ENCODE data around the gene FGGY.

Gene FGGY

GRCh38 chr1:59477286-59477685 lies 180.4 kb downstream of the FGGY start:
- Histone ChIP-seq H3K9ac (ENCODE audit: low read depth, low read length) (no peak overlapping the region), H3K27ac (ENCODE audit: low read depth, low read length) (no peak overlapping the region), H3K4me1 (ENCODE audit: insufficient read depth, low read length) (no peaks in the 10 kb centered on the region), H3K27me3 (ENCODE audit: insufficient read depth, low read length) (no peaks in the 10 kb centered on the region), H3K4me3 (ENCODE audit: low read length) (no peak overlapping the region), H3K9me3 (ENCODE audit: insufficient read depth, low read depth, low read length) (no peaks in the 10 kb centered on the region), H3K36me3 (ENCODE audit: insufficient read depth, low read length) (no peaks in the 10 kb centered on the region)
- 98% methylated on average over 6 of the region's 6 CpGs for WGBS

GRCh38 chr1:59477867-59478266 lies 181.0 kb downstream of the FGGY start:
- H3K4me3 ChIP-seq (ENCODE audit: low read length) = no peak overlapping the region
- H3K9me3 ChIP-seq (ENCODE audit: insufficient read depth, low read depth, low read length) = no peaks in the 10 kb centered on the region
- H3K36me3 ChIP-seq (ENCODE audit: insufficient read depth, low read length) = no peaks in the 10 kb centered on the region
- H3K27ac ChIP-seq (ENCODE audit: low read depth, low read length) = no peak overlapping the region
- no peaks in the 10 kb centered on the region for H3K4me1 ChIP-seq (ENCODE audit: insufficient read depth, low read length)
- no peaks in the 10 kb centered on the region for H3K27me3 ChIP-seq (ENCODE audit: insufficient read depth, low read length)
- no peak overlapping the region for H3K9ac ChIP-seq (ENCODE audit: low read depth, low read length)
- 100% methylated on average over 3 of the region's 4 CpGs for WGBS

GRCh38 chr1:59478822-59479221 lies 181.9 kb downstream of the FGGY start:
- no peaks in the 10 kb centered on the region for H3K4me1 ChIP-seq (ENCODE audit: insufficient read depth, low read length)
- no peak overlapping the region for H3K4me3 ChIP-seq (ENCODE audit: low read length)
- WGBS = 94% methylated on average over 2 of the region's 2 CpGs
- H3K27me3 ChIP-seq (ENCODE audit: insufficient read depth, low read length) = no peaks in the 10 kb centered on the region
- no peaks in the 10 kb centered on the region for H3K9me3 ChIP-seq (ENCODE audit: insufficient read depth, low read depth, low read length)
- H3K36me3 ChIP-seq (ENCODE audit: insufficient read depth, low read length) = no peaks in the 10 kb centered on the region
- H3K9ac ChIP-seq (ENCODE audit: low read depth, low read length) = no peak overlapping the region
- H3K27ac ChIP-seq (ENCODE audit: low read depth, low read length) = no peak overlapping the region

- no peaks in the 10 kb centered on the region for H3K9me3 ChIP-seq (ENCODE audit: insufficient read depth, low read depth, low read length)
- no peak overlapping the region for H3K4me3 ChIP-seq (ENCODE audit: low read length)
- H3K27ac ChIP-seq (ENCODE audit: low read depth, low read length) = no peak overlapping the region
- no peaks in the 10 kb centered on the region for H3K4me1 ChIP-seq (ENCODE audit: insufficient read depth, low read length)
- no peaks in the 10 kb centered on the region for H3K27me3 ChIP-seq (ENCODE audit: insufficient read depth, low read length)
- H3K9ac ChIP-seq (ENCODE audit: low read depth, low read length) = no peak overlapping the region
- H3K36me3 ChIP-seq (ENCODE audit: insufficient read depth, low read length) = no peaks in the 10 kb centered on the region
- 91% methylated on average over 7 of the region's 7 CpGs for WGBS
These were observed 183.4 kb downstream of the FGGY start for GRCh38 chr1:59480188-59480888.

GRCh38 chr1:59481881-59482505 lies 185.1 kb downstream of the FGGY start:
- Histone ChIP-seq H3K9me3 (ENCODE audit: insufficient read depth, low read depth, low read length) (no peaks in the 10 kb centered on the region), H3K4me3 (ENCODE audit: low read length) (no peak overlapping the region), H3K27ac (ENCODE audit: low read depth, low read length) (no peak overlapping the region), H3K36me3 (ENCODE audit: insufficient read depth, low read length) (no peaks in the 10 kb centered on the region), H3K27me3 (ENCODE audit: insufficient read depth, low read length) (no peaks in the 10 kb centered on the region), H3K9ac (ENCODE audit: low read depth, low read length) (no peak overlapping the region), H3K4me1 (ENCODE audit: insufficient read depth, low read length) (no peaks in the 10 kb centered on the region)
- 89% methylated on average over 2 of the region's 3 CpGs for WGBS

- no peaks in the 10 kb centered on the region for H3K36me3 ChIP-seq (ENCODE audit: insufficient read depth, low read length)
- H3K27ac ChIP-seq (ENCODE audit: low read depth, low read length) = no peak overlapping the region
- no peaks in the 10 kb centered on the region for H3K27me3 ChIP-seq (ENCODE audit: insufficient read depth, low read length)
- H3K9ac ChIP-seq (ENCODE audit: low read depth, low read length) = no peak overlapping the region
- 96% methylated on average over 1 of the region's 1 CpG for WGBS
- no peak overlapping the region for H3K4me3 ChIP-seq (ENCODE audit: low read length)
- no peaks in the 10 kb centered on the region for H3K9me3 ChIP-seq (ENCODE audit: insufficient read depth, low read depth, low read length)
- H3K4me1 ChIP-seq (ENCODE audit: insufficient read depth, low read length) = no peaks in the 10 kb centered on the region; the same call in 1 of the 2 replicates
These were observed 186.1 kb downstream of the FGGY start for GRCh38 chr1:59482986-59483385.

GRCh38 chr1:59484096-59484495 lies 187.2 kb downstream of the FGGY start:
- Histone ChIP-seq H3K36me3 (ENCODE audit: insufficient read depth, low read length) (no peaks in the 10 kb centered on the region), H3K9me3 (ENCODE audit: insufficient read depth, low read depth, low read length) (no peaks in the 10 kb centered on the region), H3K4me3 (ENCODE audit: low read length) (no peak overlapping the region), H3K27ac (ENCODE audit: low read depth, low read length) (no peak overlapping the region), H3K4me1 (ENCODE audit: insufficient read depth, low read length) (no peaks in the 10 kb centered on the region; the same call in 1 of the 2 replicates), H3K27me3 (ENCODE audit: insufficient read depth, low read length) (no peaks in the 10 kb centered on the region), H3K9ac (ENCODE audit: low read depth, low read length) (no peak overlapping the region)
- 93% methylated on average over 1 of the region's 1 CpG for WGBS

GRCh38 chr1:59485171-59485570 lies 188.3 kb downstream of the FGGY start:
- Histone ChIP-seq H3K9me3 (ENCODE audit: insufficient read depth, low read depth, low read length) (no peaks in the 10 kb centered on the region), H3K4me1 (ENCODE audit: insufficient read depth, low read length) (no peaks in the 10 kb centered on the region; the same call in 1 of the 2 replicates), H3K27me3 (ENCODE audit: insufficient read depth, low read length) (no peaks in the 10 kb centered on the region), H3K4me3 (ENCODE audit: low read length) (no peak overlapping the region), H3K9ac (ENCODE audit: low read depth, low read length) (no peak overlapping the region), H3K27ac (ENCODE audit: low read depth, low read length) (no peak overlapping the region), H3K36me3 (ENCODE audit: insufficient read depth, low read length) (no peaks in the 10 kb centered on the region)
- WGBS = 68% methylated on average over 2 of the region's 2 CpGs

GRCh38 chr1:59485949-59486348 lies 189.1 kb downstream of the FGGY start:
- H3K4me1 ChIP-seq (ENCODE audit: insufficient read depth, low read length) = no peaks in the 10 kb centered on the region; the same call in 1 of the 2 replicates
- H3K9ac ChIP-seq (ENCODE audit: low read depth, low read length) = no peak overlapping the region
- no peaks in the 10 kb centered on the region for H3K36me3 ChIP-seq (ENCODE audit: insufficient read depth, low read length)
- no peak overlapping the region for H3K4me3 ChIP-seq (ENCODE audit: low read length)
- no peaks in the 10 kb centered on the region for H3K27me3 ChIP-seq (ENCODE audit: insufficient read depth, low read length)
- H3K27ac ChIP-seq (ENCODE audit: low read depth, low read length) = no peak overlapping the region
- no peaks in the 10 kb centered on the region for H3K9me3 ChIP-seq (ENCODE audit: insufficient read depth, low read depth, low read length)
- WGBS = 93% methylated on average over 2 of the region's 2 CpGs

GRCh38 chr1:59486615-59487014 lies 189.7 kb downstream of the FGGY start:
- no peaks in the 10 kb centered on the region for H3K36me3 ChIP-seq (ENCODE audit: insufficient read depth, low read length)
- H3K27me3 ChIP-seq (ENCODE audit: insufficient read depth, low read length) = no peaks in the 10 kb centered on the region
- no peak overlapping the region for H3K9ac ChIP-seq (ENCODE audit: low read depth, low read length)
- no peak overlapping the region for H3K27ac ChIP-seq (ENCODE audit: low read depth, low read length)
- H3K9me3 ChIP-seq (ENCODE audit: insufficient read depth, low read depth, low read length) = no peaks in the 10 kb centered on the region
- H3K4me3 ChIP-seq (ENCODE audit: low read length) = no peak overlapping the region
- 100% methylated on average over 2 of the region's 2 CpGs for WGBS
- H3K4me1 ChIP-seq (ENCODE audit: insufficient read depth, low read length) = no peaks in the 10 kb centered on the region; the same call in 1 of the 2 replicates

GRCh38 chr1:59487335-59488031 lies 190.6 kb downstream of the FGGY start:
- H3K4me1 ChIP-seq (ENCODE audit: insufficient read depth, low read length) = no peaks in the 10 kb centered on the region; the same call in 1 of the 2 replicates
- no peaks in the 10 kb centered on the region for H3K36me3 ChIP-seq (ENCODE audit: insufficient read depth, low read length)
- 0 out of 2 replicates have a peak, but pooled peaks cover 6% of the 10 kb centered on the region for H3K9me3 ChIP-seq (ENCODE audit: insufficient read depth, low read depth, low read length)
- no peak overlapping the region for H3K9ac ChIP-seq (ENCODE audit: low read depth, low read length)
- H3K4me3 ChIP-seq (ENCODE audit: low read length) = no peak overlapping the region
- 62% methylated on average over 2 of the region's 2 CpGs for WGBS
- H3K27me3 ChIP-seq (ENCODE audit: insufficient read depth, low read length) = no peaks in the 10 kb centered on the region
- no peak overlapping the region for H3K27ac ChIP-seq (ENCODE audit: low read depth, low read length)
